ENCODE measurements around the gene ALDH1B1.

- TF ChIP-seq, protein P1, sequence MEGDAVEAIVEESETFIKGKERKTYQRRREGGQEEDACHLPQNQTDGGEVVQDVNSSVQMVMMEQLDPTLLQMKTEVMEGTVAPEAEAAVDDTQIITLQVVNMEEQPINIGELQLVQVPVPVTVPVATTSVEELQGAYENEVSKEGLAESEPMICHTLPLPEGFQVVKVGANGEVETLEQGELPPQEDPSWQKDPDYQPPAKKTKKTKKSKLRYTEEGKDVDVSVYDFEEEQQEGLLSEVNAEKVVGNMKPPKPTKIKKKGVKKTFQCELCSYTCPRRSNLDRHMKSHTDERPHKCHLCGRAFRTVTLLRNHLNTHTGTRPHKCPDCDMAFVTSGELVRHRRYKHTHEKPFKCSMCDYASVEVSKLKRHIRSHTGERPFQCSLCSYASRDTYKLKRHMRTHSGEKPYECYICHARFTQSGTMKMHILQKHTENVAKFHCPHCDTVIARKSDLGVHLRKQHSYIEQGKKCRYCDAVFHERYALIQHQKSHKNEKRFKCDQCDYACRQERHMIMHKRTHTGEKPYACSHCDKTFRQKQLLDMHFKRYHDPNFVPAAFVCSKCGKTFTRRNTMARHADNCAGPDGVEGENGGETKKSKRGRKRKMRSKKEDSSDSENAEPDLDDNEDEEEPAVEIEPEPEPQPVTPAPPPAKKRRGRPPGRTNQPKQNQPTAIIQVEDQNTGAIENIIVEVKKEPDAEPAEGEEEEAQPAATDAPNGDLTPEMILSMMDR (conservative IDR thresholded peaks at IDR 0.05): no peak
- no peak for TF ChIP-seq ZFX (IDR thresholded peaks at IDR 0.05)
Observed at GRCh38 chr9:38439291-38439915, 46.9 kb downstream of the ALDH1B1 start.
